ENCODE results near the gene AMN1. TPM values are rescaled to one million over a fixed set of nuclear protein-coding genes. Genes with fewer than 3 reads are reported as not detected.

Gene AMN1
- total RNA-seq, 2 donors from 2014 or later: 2.9 to 3.6 TPM

GRCh38 chr12:31655208-31655607 lies 73.6 kb downstream of the AMN1 start:
- DNase-seq (ENCODE audit: low spot score): no peak
- Mint-ChIP-seq H3K9me3 (no peaks in the 10 kb centered on the region), H3K4me1 (ENCODE audit: low read depth in 2 of 2) (peaks cover 16 to 19% of the 10 kb centered on the region in 2 donors), H3K27me3 (no peaks in the 10 kb centered on the region), H3K36me3 (no peaks in the 10 kb centered on the region), H3K4me3 (no peak overlapping the region), H3K27ac (no peak overlapping the region)
- ATAC-seq: no peak

DNA sequence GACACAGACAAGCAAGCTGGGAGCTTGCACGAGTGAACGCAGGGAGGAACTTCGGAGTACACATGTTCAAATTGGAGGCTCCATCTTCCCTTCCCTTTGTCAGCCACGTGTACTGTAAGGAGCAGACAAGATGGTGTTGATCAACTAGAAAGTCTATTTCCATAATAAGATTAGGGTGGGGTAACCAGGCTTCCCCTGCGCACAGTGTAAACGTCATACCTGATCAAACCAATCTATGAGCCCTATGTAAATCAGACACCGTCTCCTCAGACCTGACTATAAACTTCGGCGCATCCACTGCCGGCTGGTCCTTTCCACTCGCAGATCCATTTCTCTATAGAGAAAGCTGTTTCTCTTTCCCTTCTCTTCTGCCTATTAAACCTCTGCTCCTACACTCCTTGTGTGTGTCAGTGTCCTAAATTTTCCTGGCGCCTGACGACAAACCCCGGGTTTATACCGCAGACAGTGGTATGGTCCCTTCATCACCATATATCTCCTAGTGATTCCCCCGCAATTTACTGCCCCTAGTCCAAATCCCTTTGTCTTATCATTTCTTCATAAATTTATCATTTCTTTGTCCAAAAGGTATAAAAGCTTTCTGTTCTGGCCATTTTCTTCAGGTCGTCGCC lies 76.8 kb downstream of the AMN1 start:
- Mint-ChIP-seq H3K27me3 (peaks cover 0 to 5% of the 10 kb centered on the region in 2 donors), H3K9me3 (no peaks in the 10 kb centered on the region), H3K27ac (no peak overlapping the region), H3K4me3 (peak overlapping the region; percentile 2), H3K4me1 (ENCODE audit: low read depth in 2 of 2) (peaks cover 10 to 12% of the 10 kb centered on the region in 2 donors), H3K36me3 (no peaks in the 10 kb centered on the region)
- no peak for ATAC-seq
- no peak for DNase-seq (ENCODE audit: low spot score)

DNA sequence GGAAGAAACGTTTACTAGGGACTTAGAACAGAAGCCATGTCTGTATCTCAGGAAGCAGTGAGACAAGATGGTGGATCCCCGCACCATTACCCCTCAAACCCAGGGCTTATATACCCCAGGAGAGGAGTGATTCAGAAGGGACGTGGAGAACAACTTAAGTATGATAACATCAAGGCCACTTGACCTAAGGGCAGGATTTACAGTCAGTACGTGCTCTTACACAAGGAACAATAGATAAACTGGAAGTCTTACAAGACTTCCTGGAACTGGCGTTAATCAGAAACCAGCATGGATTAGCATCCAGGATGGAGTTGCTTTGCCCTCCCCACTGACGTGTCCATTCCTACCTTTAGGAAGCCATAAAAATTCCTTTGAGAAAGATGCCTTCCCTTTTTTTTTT lies 77.9 kb downstream of the AMN1 start:
- H3K4me3 Mint-ChIP-seq: no peak overlapping the region
- ATAC-seq (no peak), DNase-seq (ENCODE audit: low spot score) (no peak)
- H3K36me3 Mint-ChIP-seq: no peaks in the 10 kb centered on the region
- peaks cover 10 to 12% of the 10 kb centered on the region in 2 donors for H3K4me1 Mint-ChIP-seq (ENCODE audit: low read depth in 2 of 2)
- no peak overlapping the region for H3K27ac Mint-ChIP-seq
- peaks cover 0 to 7% of the 10 kb centered on the region in 2 donors for H3K27me3 Mint-ChIP-seq
- H3K9me3 Mint-ChIP-seq: no peaks in the 10 kb centered on the region

- no peak overlapping the region for H3K27ac Mint-ChIP-seq
- H3K36me3 Mint-ChIP-seq: no peaks in the 10 kb centered on the region
- no peaks in the 10 kb centered on the region for H3K4me1 Mint-ChIP-seq (ENCODE audit: low read depth in 2 of 2)
- no peak overlapping the region for H3K4me3 Mint-ChIP-seq
- ATAC-seq (no peak), DNase-seq (ENCODE audit: low spot score) (no peak)
- no peaks in the 10 kb centered on the region for H3K9me3 Mint-ChIP-seq
- peaks cover 0 to 7% of the 10 kb centered on the region in 2 donors for H3K27me3 Mint-ChIP-seq
Observed at GRCh38 chr12:31647086-31647491, 81.7 kb downstream of the AMN1 start.

DNA sequence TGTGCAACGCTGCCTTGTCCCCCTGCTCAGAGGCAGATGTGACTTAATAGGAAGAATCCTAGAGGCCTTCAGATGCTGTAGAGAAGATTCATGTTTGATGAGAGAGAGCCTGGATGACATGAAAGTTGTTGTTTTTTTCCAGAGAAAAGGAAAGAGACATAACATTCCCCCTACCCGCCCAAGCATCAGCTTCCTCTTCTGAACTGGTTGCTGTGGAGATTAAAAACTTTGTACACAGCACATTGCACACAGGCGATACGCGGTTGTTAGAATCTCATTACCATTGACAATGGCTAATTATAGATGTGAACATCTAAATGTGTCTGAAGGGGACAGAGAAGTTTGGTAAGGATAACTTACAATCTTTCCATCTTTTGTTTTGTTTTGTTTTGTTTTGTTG lies 82.9 kb downstream of the AMN1 start:
- no peaks in the 10 kb centered on the region for H3K9me3 Mint-ChIP-seq
- no peak overlapping the region for H3K27ac Mint-ChIP-seq
- no peak overlapping the region for H3K4me3 Mint-ChIP-seq

DNA sequence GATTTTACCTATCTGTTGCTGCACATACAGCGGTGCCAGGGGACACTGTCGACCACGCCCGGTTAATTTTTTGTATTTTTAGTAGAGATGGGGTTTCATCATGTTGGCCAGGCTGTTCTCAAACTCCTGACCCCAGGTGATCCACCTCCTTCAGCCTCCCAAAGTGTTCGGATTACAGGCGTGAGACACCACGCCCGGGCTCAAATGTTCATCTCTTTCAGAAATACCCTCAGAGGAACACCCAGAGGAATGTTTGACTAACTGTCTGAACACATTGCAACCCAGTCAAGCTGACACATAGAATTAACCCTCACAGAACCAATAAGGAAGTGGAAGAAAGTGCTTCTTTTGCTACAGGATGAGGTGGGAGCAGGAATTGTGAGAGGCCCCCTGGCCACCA lies 84.3 kb downstream of the AMN1 start:
- no peak overlapping the region for H3K4me3 Mint-ChIP-seq
- H3K4me1 Mint-ChIP-seq (ENCODE audit: low read depth in 2 of 2): no peaks in the 10 kb centered on the region
- no peaks in the 10 kb centered on the region for H3K36me3 Mint-ChIP-seq
- no peaks in the 10 kb centered on the region for H3K9me3 Mint-ChIP-seq
- no peak for DNase-seq (ENCODE audit: low spot score)
- H3K27me3 Mint-ChIP-seq: peaks cover 0 to 7% of the 10 kb centered on the region in 2 donors
- H3K27ac Mint-ChIP-seq: no peak overlapping the region
- no peak for ATAC-seq

More for the DNA sequence above, 82.9 kb downstream of the AMN1 start:
- DNase-seq (ENCODE audit: low spot score) (no peak), ATAC-seq (no peak)
- no peaks in the 10 kb centered on the region for H3K4me1 Mint-ChIP-seq (ENCODE audit: low read depth in 2 of 2)
- H3K36me3 Mint-ChIP-seq: no peaks in the 10 kb centered on the region
- H3K27me3 Mint-ChIP-seq: peaks cover 0 to 7% of the 10 kb centered on the region in 2 donors

GRCh38 chr12:31641509-31642090 lies 87.2 kb downstream of the AMN1 start:
- no peaks in the 10 kb centered on the region for H3K36me3 Mint-ChIP-seq
- no peaks in the 10 kb centered on the region for H3K9me3 Mint-ChIP-seq
- no peak overlapping the region for H3K4me3 Mint-ChIP-seq
- ATAC-seq: no peak
- H3K27me3 Mint-ChIP-seq: no peaks in the 10 kb centered on the region
- DNase-seq (ENCODE audit: low spot score): no peak
- no peak overlapping the region for H3K27ac Mint-ChIP-seq
- H3K4me1 Mint-ChIP-seq (ENCODE audit: low read depth in 2 of 2): no peaks in the 10 kb centered on the region

- no peak overlapping the region for H3K4me3 Mint-ChIP-seq
- H3K27ac Mint-ChIP-seq: no peak overlapping the region
- H3K36me3 Mint-ChIP-seq: no peaks in the 10 kb centered on the region
- no peaks in the 10 kb centered on the region for H3K9me3 Mint-ChIP-seq
- no peak for ATAC-seq
- H3K4me1 Mint-ChIP-seq (ENCODE audit: low read depth in 2 of 2): no peaks in the 10 kb centered on the region
- H3K27me3 Mint-ChIP-seq: no peaks in the 10 kb centered on the region
- DNase-seq (ENCODE audit: low spot score): no peak
Observed at GRCh38 chr12:31634620-31635019, 94.2 kb downstream of the AMN1 start.

GRCh38 chr12:31633464-31633863 lies 95.4 kb downstream of the AMN1 start:
- Mint-ChIP-seq H3K36me3 (no peaks in the 10 kb centered on the region), H3K27ac (no peak overlapping the region), H3K4me3 (no peak overlapping the region), H3K9me3 (no peaks in the 10 kb centered on the region), H3K27me3 (no peaks in the 10 kb centered on the region), H3K4me1 (ENCODE audit: low read depth in 2 of 2) (no peaks in the 10 kb centered on the region)
- DNase-seq (ENCODE audit: low spot score) (no peak), ATAC-seq (no peak)

DNA sequence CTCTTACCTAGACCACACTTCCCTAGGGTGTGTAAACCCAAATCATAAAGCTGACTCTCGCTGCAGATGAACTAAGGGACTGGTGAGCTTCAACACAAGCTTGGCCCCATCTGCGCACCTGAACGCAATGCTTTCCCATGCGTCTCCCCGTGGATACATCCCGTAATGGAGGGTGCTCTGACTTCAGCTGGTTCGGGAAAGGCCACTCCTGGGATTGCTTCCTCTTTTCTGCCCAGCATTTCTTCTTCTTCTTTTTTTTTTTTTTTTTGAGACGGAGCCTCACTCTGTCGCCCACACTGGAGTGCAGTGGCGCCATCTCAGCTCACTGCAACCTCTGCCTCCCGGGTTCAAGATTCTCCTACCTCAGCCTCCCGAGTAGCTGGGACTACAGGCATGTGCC lies 97.0 kb downstream of the AMN1 start:
- H3K27ac Mint-ChIP-seq: no peak overlapping the region
- DNase-seq (ENCODE audit: low spot score): no peak
- H3K27me3 Mint-ChIP-seq: no peaks in the 10 kb centered on the region
- H3K9me3 Mint-ChIP-seq: no peaks in the 10 kb centered on the region
- ATAC-seq: no peak
- H3K4me1 Mint-ChIP-seq (ENCODE audit: low read depth in 2 of 2): no peaks in the 10 kb centered on the region
- H3K36me3 Mint-ChIP-seq: no peaks in the 10 kb centered on the region
- H3K4me3 Mint-ChIP-seq: no peak overlapping the region

- Mint-ChIP-seq H3K36me3 (no peaks in the 10 kb centered on the region), H3K27me3 (no peaks in the 10 kb centered on the region), H3K9me3 (no peaks in the 10 kb centered on the region), H3K27ac (no peak overlapping the region), H3K4me1 (ENCODE audit: low read depth in 2 of 2) (no peaks in the 10 kb centered on the region), H3K4me3 (no peak overlapping the region)
- ATAC-seq (no peak), DNase-seq (ENCODE audit: low spot score) (no peak)
Observed at GRCh38 chr12:31631023-31631724, 97.6 kb downstream of the AMN1 start.

DNA sequence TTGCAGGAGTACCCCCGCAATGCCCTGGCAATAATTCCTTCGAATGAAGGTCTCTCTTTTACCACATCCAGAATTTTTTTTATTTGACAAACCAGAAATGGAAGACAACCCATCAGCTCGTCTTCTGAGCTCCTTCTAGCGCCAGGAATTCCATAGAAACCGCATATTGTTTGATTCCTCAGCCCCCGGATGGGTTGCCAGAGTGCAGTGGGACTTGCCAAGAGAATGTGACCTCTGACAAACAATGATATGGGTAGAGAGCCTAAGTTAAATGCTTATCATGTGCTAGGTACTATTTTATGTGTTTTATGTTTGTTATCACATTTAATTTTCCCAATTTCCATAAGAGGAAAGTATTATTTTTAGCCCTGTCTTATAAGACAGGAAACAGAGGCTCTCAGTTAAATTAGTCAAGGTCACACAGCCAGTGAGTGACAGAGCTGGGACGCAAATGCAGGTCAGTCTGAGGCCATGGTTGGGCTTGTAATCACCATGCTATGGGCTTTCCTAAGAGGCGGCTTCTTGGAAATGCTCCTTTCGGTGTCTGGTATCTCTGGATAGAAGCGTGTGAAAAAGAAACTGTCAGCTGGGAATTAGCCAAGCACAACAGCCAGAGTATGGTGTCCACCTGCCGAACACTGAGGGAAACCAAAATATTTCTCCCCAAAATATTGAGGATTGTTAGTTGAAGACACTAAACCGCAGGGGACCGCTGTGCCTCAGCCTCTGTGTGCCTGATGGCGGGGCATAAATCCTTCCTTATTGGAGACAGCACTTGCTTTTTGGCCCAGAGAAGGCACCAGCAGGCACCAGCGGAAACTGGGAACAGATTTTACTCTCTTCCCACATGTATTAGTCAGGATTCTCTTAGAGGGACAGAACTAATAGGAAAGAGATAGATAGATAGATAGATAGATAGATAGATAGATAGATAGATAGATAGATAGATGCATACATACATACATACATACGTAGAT lies 98.8 kb downstream of the AMN1 start:
- no peaks in the 10 kb centered on the region for H3K36me3 Mint-ChIP-seq
- no peaks in the 10 kb centered on the region for H3K4me1 Mint-ChIP-seq (ENCODE audit: low read depth in 2 of 2)
- no peaks in the 10 kb centered on the region for H3K27me3 Mint-ChIP-seq
- ATAC-seq: no peak
- DNase-seq (ENCODE audit: low spot score): no peak
- no peak overlapping the region for H3K27ac Mint-ChIP-seq
- no peak overlapping the region for H3K4me3 Mint-ChIP-seq
- H3K9me3 Mint-ChIP-seq: no peaks in the 10 kb centered on the region

DNA sequence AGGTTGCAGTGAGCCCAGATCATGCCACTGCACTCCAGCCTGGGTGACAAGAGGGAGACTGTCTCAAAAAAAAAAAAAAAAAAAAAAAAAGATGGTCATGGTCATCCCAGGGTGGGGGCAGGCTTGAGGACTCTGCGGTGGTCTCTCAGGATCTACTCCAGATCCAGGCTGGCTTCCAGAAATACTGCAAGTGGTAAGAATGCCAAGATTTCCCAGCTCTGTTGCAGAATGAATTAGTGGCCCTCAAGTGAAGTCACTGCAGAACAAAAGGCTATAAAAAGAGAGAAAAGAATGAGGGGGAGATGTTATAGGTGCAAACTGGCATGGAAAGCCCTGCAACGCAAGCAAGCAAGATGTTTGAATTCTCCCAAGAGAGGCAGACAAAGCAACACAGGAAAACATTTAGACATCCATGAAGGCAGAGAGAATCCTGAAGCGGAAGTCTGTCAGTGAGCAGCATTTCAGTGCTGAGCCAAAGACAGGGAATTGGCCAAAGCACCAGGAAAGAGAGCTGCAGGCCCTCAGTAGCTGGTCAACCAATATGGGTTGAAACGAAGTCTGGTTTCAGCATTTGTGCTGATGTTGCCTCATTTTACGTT lies 101.3 kb downstream of the AMN1 start:
- ATAC-seq (no peak), DNase-seq (ENCODE audit: low spot score) (no peak)
- H3K4me1 Mint-ChIP-seq (ENCODE audit: low read depth in 2 of 2): no peaks in the 10 kb centered on the region
- no peaks in the 10 kb centered on the region for H3K36me3 Mint-ChIP-seq
- no peak overlapping the region for H3K4me3 Mint-ChIP-seq
- no peaks in the 10 kb centered on the region for H3K9me3 Mint-ChIP-seq
- H3K27me3 Mint-ChIP-seq: no peaks in the 10 kb centered on the region
- H3K27ac Mint-ChIP-seq: no peak overlapping the region
